IMR-90 (cell line): ENCODE measurements around the gene CMIP. TPM values are rescaled to one million over a fixed set of nuclear protein-coding genes. Genes with fewer than 3 reads are reported as not detected.

Experiments used
- ATAC-seq: fragments of 200-7000 bp; cut with Tn5 transposase; 2 replicates; pipeline ENCODE4 v1.9.1; 2020; ENCODE audit warnings: low read depth, mild to moderate bottlenecking, moderate library complexity
- BruUV-seq: library from RNA; stranded (reverse); fragments of 400-500 nt; replicated peaks from 2 replicates; lab custom pipeline; 2021; lab: Mats Ljungman, UMichigan
- CTCF ChIA-PET: fragments of 300-600 bp; formaldehyde crosslinking; extraction: SDS; loops from one replicate; lab custom pipeline; 2021; ENCODE audit warnings: antibody characterized with exemption; lab: Yijun Ruan, JAX
- POLR2A ChIA-PET: fragments of 300-600 bp; sonication (Branson Sonifier 250); formaldehyde crosslinking; loops from one replicate; lab custom pipeline; 2022; ENCODE audit warnings: antibody characterized with exemption; ENCODE audit not compliant: unreplicated experiment; lab: Charles Lee
- DNase-seq: peaks from one replicate; pipeline ENCODE4 v3.0.0; 2013
- H2AFZ ChIP-seq: replicated peaks from 2 replicates; pipeline ENCODE3; 2013; ENCODE audit warnings: low read length, mild to moderate bottlenecking; ENCODE audit not compliant: poor library complexity
- H2AK5ac ChIP-seq: 2 replicates; pipeline ENCODE4 v1.6.1; 2013; ENCODE audit warnings: low read depth, low read length, inconsistent platforms
- H2AK9ac ChIP-seq: replicated peaks from 2 replicates; pipeline ENCODE3; 2013; ENCODE audit warnings: mild to moderate bottlenecking, low read depth, low read length, moderate library complexity; ENCODE audit not compliant: poor library complexity
- H2BK120ac ChIP-seq: 2 replicates; pipeline ENCODE4 v1.6.1; 2013; ENCODE audit warnings: low read depth, low read length, inconsistent platforms
- H2BK15ac ChIP-seq: 3 replicates; pipeline ENCODE4 v1.6.1; 2013; ENCODE audit warnings: low read depth, low read length, inconsistent platforms
- H2BK20ac ChIP-seq: 2 replicates; pipeline ENCODE4 v1.6.1; 2013; ENCODE audit warnings: low read depth, mild to moderate bottlenecking, inconsistent platforms, low read length, moderate library complexity
- H2BK5ac ChIP-seq: 2 replicates; pipeline ENCODE4 v1.6.1; 2013; ENCODE audit warnings: mild to moderate bottlenecking, low read depth, low read length, inconsistent platforms; ENCODE audit not compliant: poor library complexity, severe bottlenecking
- H3K14ac ChIP-seq: replicated peaks from 2 replicates; pipeline ENCODE4 v1.6.1; 2013; ENCODE audit warnings: low read depth, low read length, inconsistent platforms
- H3K18ac ChIP-seq: 2 replicates; pipeline ENCODE4 v1.6.1; 2013; ENCODE audit warnings: low read depth, low read length, control low read depth
- H3K23ac ChIP-seq: 2 replicates; pipeline ENCODE4 v1.6.1; 2013; ENCODE audit warnings: low read depth, low read length, inconsistent platforms
- H3K27ac ChIP-seq: 2 replicates; pipeline ENCODE4 v1.5.1; 2013; ENCODE audit warnings: mild to moderate bottlenecking, control low read depth, low read length; ENCODE audit not compliant: insufficient read depth
- H3K27me3 ChIP-seq: 2 replicates; pipeline ENCODE4 v1.6.1; 2013; ENCODE audit warnings: low read length; ENCODE audit not compliant: control insufficient read depth, insufficient read depth
- H3K36me3 ChIP-seq: 2 replicates; pipeline ENCODE4 v1.6.1; 2013; ENCODE audit warnings: low read length, mixed read lengths; ENCODE audit not compliant: control insufficient read depth, insufficient read depth
- H3K4ac ChIP-seq: 2 replicates; pipeline ENCODE4 v1.6.1; 2013; ENCODE audit warnings: low read depth, low read length, inconsistent platforms
- H3K4me1 ChIP-seq: 2 replicates; pipeline ENCODE4 v1.6.1; 2013; ENCODE audit warnings: low read length, mixed read lengths; ENCODE audit not compliant: control insufficient read depth, insufficient read depth
- H3K4me2 ChIP-seq: 2 replicates; pipeline ENCODE4 v1.6.1; 2013; ENCODE audit warnings: low read depth, mild to moderate bottlenecking, control low read depth, low read length, moderate library complexity
- H3K4me3 ChIP-seq: 2 replicates; pipeline ENCODE4 v1.5.1; 2013; ENCODE audit warnings: low read depth, mild to moderate bottlenecking, control low read depth, low read length, moderate library complexity; ENCODE audit not compliant: insufficient read depth
- H3K56ac ChIP-seq: 2 replicates; pipeline ENCODE4 v1.6.1; 2013; ENCODE audit warnings: low read length, inconsistent platforms; ENCODE audit not compliant: insufficient read depth; ENCODE audit errors: extremely low read depth
- H3K79me1 ChIP-seq, 2 experiments: 2 replicates each; pipeline ENCODE4 v1.6.1; 2013; ENCODE audit warnings: low read length in 2 of 2, inconsistent platforms in 1 of 2, low read depth in 1 of 2
- H3K9ac ChIP-seq: 2 replicates; pipeline ENCODE4 v1.6.1; 2013; ENCODE audit warnings: low read depth, low read length, control low read depth
- H3K9me1 ChIP-seq: 2 replicates; pipeline ENCODE4 v1.6.1; 2013; ENCODE audit warnings: low read length, inconsistent platforms; ENCODE audit not compliant: insufficient read depth
- H3K9me3 ChIP-seq: 2 replicates; pipeline ENCODE4 v1.6.1; 2013; ENCODE audit warnings: low read length; ENCODE audit not compliant: control insufficient read depth, insufficient read depth
- H4K20me1 ChIP-seq: 2 replicates; pipeline ENCODE4 v1.6.1; 2013; ENCODE audit warnings: low read length, inconsistent platforms; ENCODE audit not compliant: insufficient read depth
- H4K5ac ChIP-seq: 2 replicates; pipeline ENCODE4 v1.6.1; 2013; ENCODE audit warnings: mild to moderate bottlenecking, low read depth, low read length, control low read depth
- H4K8ac ChIP-seq, 2 experiments: 2 replicates each; pipeline ENCODE4 v1.6.1; 2013; ENCODE audit warnings: low read depth in 2 of 2, low read length in 2 of 2, control low read depth in 1 of 2, inconsistent platforms in 1 of 2
- H4K91ac ChIP-seq: 2 replicates; pipeline ENCODE4 v1.6.1; 2013; ENCODE audit warnings: low read depth, low read length, inconsistent platforms; ENCODE audit not compliant: insufficient read depth
- BHLHE40 ChIP-seq: fragments of 150-350 bp; IDR thresholded peaks from 2 replicates; pipeline ENCODE4 v1.6.1; 2016; ENCODE audit warnings: mild to moderate bottlenecking, low read depth, low read length
- CEBPB ChIP-seq: IDR thresholded peaks from 2 replicates; pipeline ENCODE4 v1.6.1; 2012; ENCODE audit warnings: low read depth, low read length, improper control_type of control experiment
- FOS ChIP-seq: fragments of 150-350 bp; IDR thresholded peaks from 2 replicates; pipeline ENCODE4 v1.6.1; 2016; ENCODE audit warnings: low read depth, low read length
- MAFK ChIP-seq: IDR thresholded peaks from 2 replicates; pipeline ENCODE4 v1.6.1; 2012; ENCODE audit warnings: low read depth, low read length, improper control_type of control experiment
- MXI1 ChIP-seq: IDR thresholded peaks from 2 replicates; pipeline ENCODE4 v1.6.1; 2012; ENCODE audit warnings: low read depth, mild to moderate bottlenecking, low read length, moderate library complexity, borderline replicate concordance
- NFE2L2 ChIP-seq: fragments of 150-350 bp; IDR thresholded peaks from 2 replicates; pipeline ENCODE4 v1.6.1; 2016; ENCODE audit warnings: low read depth, mild to moderate bottlenecking, low read length
- POLR2A ChIP-seq: IDR thresholded peaks from 2 replicates; pipeline ENCODE4 v1.6.1; 2012; ENCODE audit warnings: mild to moderate bottlenecking, low read depth, low read length
- SMC3 ChIP-seq: fragments of 150-350 bp; IDR thresholded peaks from 2 replicates; pipeline ENCODE4 v1.6.1; 2016; ENCODE audit warnings: low read depth, mild to moderate bottlenecking, antibody characterized with exemption, low read length, moderate library complexity
- USF2 ChIP-seq: fragments of 150-350 bp; IDR thresholded peaks from 2 replicates; pipeline ENCODE4 v1.6.1; 2017; ENCODE audit warnings: mild to moderate bottlenecking, antibody characterized with exemption, low read length, low read depth
- WGBS, 2 experiments: methylation state at CpG; one replicate each; pipeline versions ENCODE4 v1.1.5 to v1.1.7; 2013; ENCODE audit warnings: missing lambda C conversion rate in 2 of 2; ENCODE audit not compliant: insufficient read length in 1 of 2; ENCODE audit errors: extremely low coverage in 2 of 2; 5-methylcytosine and 5-hydroxymethylcytosine counted together
- dilution Hi-C: fragments of 300-500 bp; cut with HindIII; formaldehyde crosslinking; loops from one replicate; pipeline ENCODE4 v1.14.3; 2018; ENCODE audit warnings: low sequenced_read_pairs; ENCODE audit not compliant: unreplicated experiment
- in situ Hi-C: fragments of 300-500 bp; cut with MboI; formaldehyde crosslinking; loops from 3 replicates; pipeline ENCODE4 v1.14.3; 2019; ENCODE audit warnings: low sequenced_read_pairs, inconsistent platforms, mixed read lengths
- intact Hi-C: fragments of 100-400 bp; cut with micrococcal nuclease; formaldehyde crosslinking; loops from 2 replicates; pipeline ENCODE4 v1.10.0; 2022
- polyA plus RNA-seq, 3 experiments: library from polyadenylated mRNA; depleted of rRNA; stranded (reverse); fragments of >200 nt; gene quantifications; 2 replicates each; pipeline ENCODE4 v1.2.3, GENCODE V29; 2012; ENCODE audit warnings: low replicate concordance in 1 of 3
- total RNA-seq: library from RNA; depleted of rRNA; stranded (reverse); fragments of >200 nt; gene quantifications from 2 replicates; pipeline ENCODE4 v1.2.3, GENCODE V29; 2012
- TF ChIP-seq, protein P1 (sequence below): conservative IDR thresholded peaks from 2 replicates; pipeline ENCODE4 v1.5.1; 2012; ENCODE audit warnings: mild to moderate bottlenecking, low read depth, low read length, improper control_type of control experiment

CMIP gene
- total and polyA plus RNA-seq, 2 of the 4 experiments (the other 2 are of a cell fraction) = 3.2 to 11.6 TPM

DNA sequence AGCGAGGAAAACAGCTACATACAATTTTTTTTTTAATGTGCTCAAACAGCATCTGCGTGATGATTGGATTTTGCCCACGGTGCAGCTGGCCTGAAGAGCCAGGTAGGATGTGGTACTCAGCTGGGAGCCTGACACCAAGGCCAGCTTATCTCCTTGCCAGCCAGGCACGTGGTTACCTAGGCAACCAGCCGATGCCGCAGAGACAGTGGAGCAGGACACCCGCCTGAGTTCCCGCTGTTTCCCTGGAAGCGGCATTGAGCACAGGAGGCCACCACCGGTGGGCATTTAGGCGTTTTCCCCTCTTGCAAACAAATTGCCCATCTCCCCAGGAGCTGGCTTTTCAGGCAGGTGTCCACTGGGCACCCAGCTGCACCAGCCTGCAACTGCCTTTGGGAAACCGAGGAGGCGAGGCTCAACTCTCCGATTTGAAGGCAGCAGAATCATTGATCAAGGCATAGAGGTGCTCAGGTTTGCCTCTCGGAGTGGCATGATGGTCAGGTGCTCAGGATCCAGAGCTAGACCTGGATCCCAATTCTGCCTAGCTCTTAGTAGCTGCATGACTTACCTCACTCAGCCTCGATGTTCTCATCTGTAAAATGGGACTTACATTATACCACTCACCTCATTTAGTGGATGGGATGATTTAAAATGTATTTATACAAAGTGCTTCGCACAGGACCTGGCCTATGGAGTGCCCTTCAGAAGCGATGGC is 196.9 kb downstream of the CMIP start:
- H3K4me1 ChIP-seq = peaks cover 5% of the 10 kb centered on the region
- H4K91ac ChIP-seq = no peak overlapping the region
- H3K14ac ChIP-seq = no peak overlapping the region
- H2BK15ac ChIP-seq = no peak overlapping the region
- H3K36me3 ChIP-seq = peaks cover 7% of the 10 kb centered on the region; the same call in 1 of the 2 replicates
- peaks cover 4% of the 10 kb centered on the region; the same call in 1 of the 2 replicates for H3K9me1 ChIP-seq
- H2BK20ac ChIP-seq = no peak overlapping the region
- no peak overlapping the region for H2BK5ac ChIP-seq
- WGBS, 2 experiments = no CpG with 5 or more reads among the region's 18 CpGs
- H3K79me1 ChIP-seq = peaks cover 16 to 31% of the 10 kb centered on the region in 2 experiments; a peak in 3 of 4 replicates
- H3K27ac ChIP-seq = no peak overlapping the region
- dilution Hi-C loops = no loop called here
- intact Hi-C loops = no loop called here
- no peak overlapping the region for H3K4me3 ChIP-seq
- H3K56ac ChIP-seq = no peak overlapping the region
- H3K4me2 ChIP-seq = no peak overlapping the region
- H4K8ac ChIP-seq = no peak overlapping the region
- ATAC-seq = no peak
- DNase-seq = no peak
- H4K20me1 ChIP-seq = peaks cover 59% of the 10 kb centered on the region
- CTCF ChIA-PET = no interaction called here
- no peak overlapping the region for H2BK120ac ChIP-seq
- H2AFZ ChIP-seq = no peak overlapping the region
- H2AK9ac ChIP-seq = peak overlapping the region; percentile 45
- H3K9me3 ChIP-seq = no peaks in the 10 kb centered on the region
- H3K4ac ChIP-seq = no peak overlapping the region
- POLR2A ChIA-PET = no interaction called here
- no peaks in the 10 kb centered on the region for H3K27me3 ChIP-seq
- no TSS peak for BruUV-seq
- H3K23ac ChIP-seq = no peak overlapping the region
- in situ Hi-C loops = no loop called here
- H4K5ac ChIP-seq = no peak overlapping the region
- no peak overlapping the region for H3K18ac ChIP-seq
- TF ChIP-seq NFE2L2 = no peak
- TF ChIP-seq FOS = no peak
- TF ChIP-seq BHLHE40 = no peak
- TF ChIP-seq, protein P1, sequence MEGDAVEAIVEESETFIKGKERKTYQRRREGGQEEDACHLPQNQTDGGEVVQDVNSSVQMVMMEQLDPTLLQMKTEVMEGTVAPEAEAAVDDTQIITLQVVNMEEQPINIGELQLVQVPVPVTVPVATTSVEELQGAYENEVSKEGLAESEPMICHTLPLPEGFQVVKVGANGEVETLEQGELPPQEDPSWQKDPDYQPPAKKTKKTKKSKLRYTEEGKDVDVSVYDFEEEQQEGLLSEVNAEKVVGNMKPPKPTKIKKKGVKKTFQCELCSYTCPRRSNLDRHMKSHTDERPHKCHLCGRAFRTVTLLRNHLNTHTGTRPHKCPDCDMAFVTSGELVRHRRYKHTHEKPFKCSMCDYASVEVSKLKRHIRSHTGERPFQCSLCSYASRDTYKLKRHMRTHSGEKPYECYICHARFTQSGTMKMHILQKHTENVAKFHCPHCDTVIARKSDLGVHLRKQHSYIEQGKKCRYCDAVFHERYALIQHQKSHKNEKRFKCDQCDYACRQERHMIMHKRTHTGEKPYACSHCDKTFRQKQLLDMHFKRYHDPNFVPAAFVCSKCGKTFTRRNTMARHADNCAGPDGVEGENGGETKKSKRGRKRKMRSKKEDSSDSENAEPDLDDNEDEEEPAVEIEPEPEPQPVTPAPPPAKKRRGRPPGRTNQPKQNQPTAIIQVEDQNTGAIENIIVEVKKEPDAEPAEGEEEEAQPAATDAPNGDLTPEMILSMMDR = no peak
- TF ChIP-seq POLR2A = no peak
- no peak for TF ChIP-seq MAFK
- TF ChIP-seq SMC3 = no peak
- TF ChIP-seq CEBPB = no peak
- no peak for TF ChIP-seq MXI1
- TF ChIP-seq USF2 = no peak
- H2AK5ac ChIP-seq = no peak overlapping the region
- no peak overlapping the region for H3K9ac ChIP-seq
